Right lobe of liver (tissue), 6 donors: ENCODE data around the gene KHNYN. TPM values are rescaled to one million over a fixed set of nuclear protein-coding genes. Genes with fewer than 3 reads are reported as not detected.
"Not testable (repeated sequence)": the region's sequence is repeated elsewhere in the genome, so short reads cannot be mapped to it uniquely, and the experiment has no call there.

ENCODE experiments used
- ATAC-seq, 4 donors: fragments of 200-7000 bp; cut with Tn5 transposase; one replicate each; pipeline ENCODE4 v1.9.1; 2020; ENCODE audit warnings: mild to moderate bottlenecking in 4 of 4, moderate library complexity in 4 of 4
- DNase-seq, 3 donors: peaks; one replicate each; pipeline ENCODE4 v3.0.0-alpha.2; 2020
- H3K27ac ChIP-seq, 3 donors: fragments of 200-600 bp; one replicate each; pipeline ENCODE4 v1.8.0; 2022
- H3K27me3 ChIP-seq, 2 donors: fragments of 200-600 bp; one replicate each; pipeline ENCODE4 v1.8.0; 2022
- H3K36me3 ChIP-seq, 4 donors: fragments of 200-600 bp; sonication (generic) in 1 of 4; one replicate each; pipeline versions ENCODE4 v1.5.1 to v1.8.0; 2017 to 2022; ENCODE audit warnings: control low read depth in 1 of 4
- H3K4me1 ChIP-seq, 4 donors: fragments of 200-600 bp; sonication (generic) in 1 of 4; one replicate each; pipeline versions ENCODE4 v1.5.1 to v1.8.0; 2017 to 2022; ENCODE audit warnings: control low read depth in 1 of 4
- H3K4me3 ChIP-seq, 3 donors: fragments of 200-600 bp; one replicate each; pipeline ENCODE4 v1.8.0; 2022
- H3K9me3 ChIP-seq, 4 donors: fragments of 200-600 bp; sonication (generic) in 1 of 4; one replicate each; pipeline versions ENCODE4 v1.5.1 to v1.8.0; 2017 to 2022; ENCODE audit warnings: control low read depth in 1 of 4
- POLR2A ChIP-seq: fragments of 450-650 bp; IDR thresholded peaks from one replicate; pipeline ENCODE4 v1.6.1; 2017; ENCODE audit warnings: antibody characterized with exemption, mild to moderate bottlenecking
- WGBS: methylation state at CpG from one replicate; pipeline ENCODE4 v1.1.6; 2018; ENCODE audit warnings: low coverage, low lambda C conversion rate; ENCODE audit not compliant: insufficient coverage; ENCODE audit errors: missing lambda C conversion rate; 5-methylcytosine and 5-hydroxymethylcytosine counted together
- intact Hi-C, 2 donors: fragments of 100-400 bp; cut with DNase I; formaldehyde crosslinking; loops; one replicate each; pipeline versions ENCODE4 v1.11.2 to v1.14.1; 2022
- total RNA-seq, 6 experiments: library from RNA; depleted of rRNA in 2 of 6; stranded (reverse); fragments of >200 nt in 2 of 6; fragmentation: NEBNext Ultra II Directional in 3 of 6; extraction: Animal tissue kit (Norgen Biotek cat#: 25700) in 3 of 6; gene quantifications; one replicate each; pipeline versions ENCODE4 v1.1.0 to v1.2.4, GENCODE V29; 2016 to 2023
- TF ChIP-seq, protein P1 (sequence below), 4 donors: fragments of 200-600 bp in 3 of 4; fragments of 450-650 bp in 1 of 4; IDR thresholded peaks; one replicate each; pipeline versions ENCODE4 v1.5.1 to v1.8.0; 2016 to 2022; ENCODE audit warnings: antibody characterized with exemption in 4 of 4, mild to moderate bottlenecking in 2 of 4
- donor health status: DM: no; HTN: yes; CAD: no.
- donor health status: DM: no; HTN: no; CAD: no.
- donor health status: DM: no; HTN: no; CAD: no.
- donor health status: DM: no; HTN: yes; CAD: no.
- donor health status: DM: no; HTN: yes; CAD: no.

The KHNYN gene
- total RNA-seq, 6 experiments from 2014 or later = 19.6 to 24.9 (median 21.4) TPM

DNA sequence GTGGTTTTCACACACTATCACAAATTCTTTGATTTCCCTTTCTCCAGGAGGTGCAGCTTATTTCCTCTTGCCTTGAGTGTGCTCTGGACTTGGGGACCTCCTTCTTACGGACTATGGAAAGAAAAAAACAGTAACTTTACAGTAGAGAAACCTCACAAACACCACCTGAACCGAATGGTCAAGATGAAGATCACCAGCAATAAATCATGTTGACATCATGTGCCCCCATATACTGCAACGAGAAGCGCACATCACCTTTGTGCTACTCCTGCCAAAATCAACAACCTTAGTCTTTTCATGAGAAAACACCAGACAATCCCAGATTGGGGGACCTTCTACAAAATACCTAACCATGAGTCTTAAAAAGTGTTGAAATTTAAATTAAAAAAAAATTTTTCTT lies 44.2 kb upstream of the KHNYN start:
- intact Hi-C loops = no loop called here
- H3K36me3 ChIP-seq = no peaks in the 10 kb centered on the region
- H3K27ac ChIP-seq = no peak overlapping the region
- no peak for DNase-seq
- no peaks in the 10 kb centered on the region for H3K9me3 ChIP-seq
- no peaks in the 10 kb centered on the region for H3K27me3 ChIP-seq
- no peak overlapping the region for H3K4me3 ChIP-seq
- H3K4me1 ChIP-seq = peaks cover 0 to 11% (median 0%) of the 10 kb centered on the region in 4 donors
- TF ChIP-seq, protein P1, sequence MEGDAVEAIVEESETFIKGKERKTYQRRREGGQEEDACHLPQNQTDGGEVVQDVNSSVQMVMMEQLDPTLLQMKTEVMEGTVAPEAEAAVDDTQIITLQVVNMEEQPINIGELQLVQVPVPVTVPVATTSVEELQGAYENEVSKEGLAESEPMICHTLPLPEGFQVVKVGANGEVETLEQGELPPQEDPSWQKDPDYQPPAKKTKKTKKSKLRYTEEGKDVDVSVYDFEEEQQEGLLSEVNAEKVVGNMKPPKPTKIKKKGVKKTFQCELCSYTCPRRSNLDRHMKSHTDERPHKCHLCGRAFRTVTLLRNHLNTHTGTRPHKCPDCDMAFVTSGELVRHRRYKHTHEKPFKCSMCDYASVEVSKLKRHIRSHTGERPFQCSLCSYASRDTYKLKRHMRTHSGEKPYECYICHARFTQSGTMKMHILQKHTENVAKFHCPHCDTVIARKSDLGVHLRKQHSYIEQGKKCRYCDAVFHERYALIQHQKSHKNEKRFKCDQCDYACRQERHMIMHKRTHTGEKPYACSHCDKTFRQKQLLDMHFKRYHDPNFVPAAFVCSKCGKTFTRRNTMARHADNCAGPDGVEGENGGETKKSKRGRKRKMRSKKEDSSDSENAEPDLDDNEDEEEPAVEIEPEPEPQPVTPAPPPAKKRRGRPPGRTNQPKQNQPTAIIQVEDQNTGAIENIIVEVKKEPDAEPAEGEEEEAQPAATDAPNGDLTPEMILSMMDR (IDR thresholded peaks at IDR 0.05) = no peak
- no peak for TF ChIP-seq POLR2A
- 69% methylated on average over 4 of the region's 4 CpGs for WGBS
- no peak for ATAC-seq

GRCh38 chr14:24387009-24387345 lies 42.8 kb upstream of the KHNYN start:
- 80% methylated on average over 1 of the region's 2 CpGs for WGBS
- ATAC-seq (no peak), DNase-seq (no peak)
- Histone ChIP-seq H3K4me3 (no peak overlapping the region), H3K27me3 (no peaks in the 10 kb centered on the region), H3K4me1 (peaks cover 0 to 12% (median 0%) of the 10 kb centered on the region in 4 donors), H3K9me3 (no peaks in the 10 kb centered on the region), H3K27ac (no peak overlapping the region), H3K36me3 (no peaks in the 10 kb centered on the region)
- intact Hi-C loops = no loop called here
- TF ChIP-seq, protein P1 (IDR thresholded peaks at IDR 0.05) = no peak
- TF ChIP-seq POLR2A = no peak

- ATAC-seq, DNase-seq, H3K36me3 ChIP-seq, H3K27me3 ChIP-seq, H3K27ac ChIP-seq, H3K4me3 ChIP-seq, H3K9me3 ChIP-seq, intact Hi-C loops: not testable (repeated sequence)
- peaks cover 0 to 17% (median 0%) of the 10 kb centered on the region in 4 donors for H3K4me1 ChIP-seq
- WGBS = 66% methylated on average over 5 of the region's 5 CpGs
These were observed 42.2 kb upstream of the KHNYN start for GRCh38 chr14:24387579-24387978.

DNA sequence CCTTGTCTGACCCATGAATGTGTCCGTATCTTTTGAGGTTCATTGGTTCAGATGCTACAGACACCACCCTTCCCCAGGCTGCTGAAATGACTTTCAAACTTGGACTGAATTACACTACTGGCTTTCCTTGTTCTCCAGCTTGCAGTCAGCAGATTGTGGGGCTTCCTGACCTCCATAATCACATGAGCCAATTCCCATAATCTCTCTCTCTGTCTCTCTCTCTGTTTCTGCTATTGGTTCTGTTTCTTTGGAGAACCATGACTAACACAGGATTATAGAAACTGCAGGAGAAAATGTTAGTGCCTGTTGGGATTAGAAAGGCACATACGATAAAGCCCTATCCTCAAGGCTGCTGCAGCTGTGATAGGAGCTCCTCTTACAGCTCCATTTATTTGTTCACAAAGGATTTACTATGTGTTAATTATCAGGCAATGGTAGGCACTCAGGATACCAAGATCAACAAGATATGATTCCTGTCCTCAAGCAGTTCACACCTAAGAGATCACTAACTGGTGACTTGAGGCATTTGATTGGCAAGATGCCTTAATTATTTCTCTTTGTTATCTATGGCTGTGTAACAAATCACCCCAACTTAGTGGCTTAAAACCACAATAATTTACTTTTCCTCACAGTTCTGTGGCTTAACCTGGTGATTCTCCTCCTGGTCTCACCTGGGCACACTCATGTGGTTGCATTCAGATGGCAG lies 41.1 kb upstream of the KHNYN start:
- no peak for TF ChIP-seq POLR2A
- no peak for ATAC-seq
- H3K9me3 ChIP-seq = no peaks in the 10 kb centered on the region
- DNase-seq = no peak
- WGBS = 46% methylated on average over 2 of the region's 2 CpGs
- no peaks in the 10 kb centered on the region for H3K27me3 ChIP-seq
- H3K4me3 ChIP-seq = no peak overlapping the region
- no peaks in the 10 kb centered on the region for H3K36me3 ChIP-seq
- no peak overlapping the region for H3K27ac ChIP-seq
- intact Hi-C loops = no loop called here
- peaks cover 0 to 17% (median 0%) of the 10 kb centered on the region in 4 donors for H3K4me1 ChIP-seq

DNA sequence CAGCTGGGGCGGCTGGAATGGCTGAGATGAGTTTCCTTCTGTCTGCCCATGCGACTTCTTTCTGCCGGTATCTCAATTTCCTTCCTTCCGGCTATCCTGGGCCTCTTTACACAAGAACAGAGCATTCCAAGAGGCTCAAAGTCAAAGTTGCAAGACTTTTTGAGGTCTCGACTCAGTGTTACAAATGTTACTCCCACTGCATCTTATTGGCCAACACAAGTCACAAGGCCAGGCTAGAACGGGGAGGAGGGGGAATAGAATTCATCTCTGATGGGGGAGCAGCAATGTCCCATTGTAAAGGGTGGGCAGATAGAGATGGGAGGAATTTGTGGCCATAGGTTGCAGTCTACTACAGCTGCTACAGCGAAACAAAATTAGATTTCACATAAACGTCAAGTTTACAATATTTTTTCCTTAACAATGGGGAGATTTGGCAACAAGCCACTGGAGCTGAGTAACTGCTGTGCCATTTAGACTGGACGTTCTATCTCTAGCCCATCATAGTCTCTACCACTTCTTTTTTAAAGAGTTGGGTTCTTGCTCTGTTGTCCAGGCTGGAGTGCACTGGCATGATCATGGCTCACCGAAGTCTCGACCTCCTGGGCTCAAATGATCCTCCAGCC lies 40.4 kb upstream of the KHNYN start:
- peak in 1 of 4 donors; percentile 14 for ATAC-seq
- 67% methylated on average over 11 of the region's 11 CpGs for WGBS
- Histone ChIP-seq H3K27me3 (no peaks in the 10 kb centered on the region), H3K27ac (no peak overlapping the region), H3K9me3 (no peaks in the 10 kb centered on the region), H3K4me1 (peaks cover 0 to 17% (median 0%) of the 10 kb centered on the region in 4 donors), H3K36me3 (no peaks in the 10 kb centered on the region), H3K4me3 (no peak overlapping the region)
- TF ChIP-seq, protein P1 (IDR thresholded peaks at IDR 0.05) = no peak
- TF ChIP-seq POLR2A = no peak
- intact Hi-C loops = no loop called here
- no peak for DNase-seq
